ENCODE measurements around the gene TPP1. TPM values are rescaled to one million over a fixed set of nuclear protein-coding genes. Genes with fewer than 3 reads are reported as not detected.

TPP1 gene
- total RNA-seq, 6 experiments from 2014 or later: 62.5 to 159 (median 81.0) TPM

DNA sequence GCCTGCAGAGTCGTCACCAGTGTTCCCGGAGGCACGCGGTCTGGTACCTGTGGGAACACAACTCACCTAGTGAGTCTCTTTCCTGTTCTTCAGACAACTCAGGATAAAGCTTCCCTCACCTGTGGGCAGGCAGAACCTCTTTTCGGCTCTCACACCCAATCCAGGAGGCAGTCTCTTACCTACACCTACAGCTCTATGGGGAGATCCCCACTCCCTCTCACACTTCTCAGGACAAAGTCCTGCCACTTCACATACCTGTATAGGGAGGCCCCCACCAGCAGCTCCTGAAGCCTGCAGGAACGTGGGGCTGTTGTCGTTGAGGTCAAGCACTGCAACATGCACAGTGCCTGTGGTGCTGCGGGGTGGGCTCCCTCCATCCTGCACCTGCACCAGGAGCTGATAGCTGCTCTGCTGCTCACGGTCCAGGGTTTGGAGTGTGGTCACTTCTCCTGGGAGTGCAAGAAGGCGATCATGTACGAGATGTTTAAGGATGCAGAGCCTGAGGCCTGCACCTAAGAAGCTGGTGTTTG lies 12.2 kb upstream of the TPP1 start:
- no peak for DNase-seq
- intact Hi-C loops (cut with DNase I): no loop called here
- TF ChIP-seq, protein P1, sequence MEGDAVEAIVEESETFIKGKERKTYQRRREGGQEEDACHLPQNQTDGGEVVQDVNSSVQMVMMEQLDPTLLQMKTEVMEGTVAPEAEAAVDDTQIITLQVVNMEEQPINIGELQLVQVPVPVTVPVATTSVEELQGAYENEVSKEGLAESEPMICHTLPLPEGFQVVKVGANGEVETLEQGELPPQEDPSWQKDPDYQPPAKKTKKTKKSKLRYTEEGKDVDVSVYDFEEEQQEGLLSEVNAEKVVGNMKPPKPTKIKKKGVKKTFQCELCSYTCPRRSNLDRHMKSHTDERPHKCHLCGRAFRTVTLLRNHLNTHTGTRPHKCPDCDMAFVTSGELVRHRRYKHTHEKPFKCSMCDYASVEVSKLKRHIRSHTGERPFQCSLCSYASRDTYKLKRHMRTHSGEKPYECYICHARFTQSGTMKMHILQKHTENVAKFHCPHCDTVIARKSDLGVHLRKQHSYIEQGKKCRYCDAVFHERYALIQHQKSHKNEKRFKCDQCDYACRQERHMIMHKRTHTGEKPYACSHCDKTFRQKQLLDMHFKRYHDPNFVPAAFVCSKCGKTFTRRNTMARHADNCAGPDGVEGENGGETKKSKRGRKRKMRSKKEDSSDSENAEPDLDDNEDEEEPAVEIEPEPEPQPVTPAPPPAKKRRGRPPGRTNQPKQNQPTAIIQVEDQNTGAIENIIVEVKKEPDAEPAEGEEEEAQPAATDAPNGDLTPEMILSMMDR (IDR thresholded peaks at IDR 0.05): no peak
- TF ChIP-seq POLR2A (IDR thresholded peaks at IDR 0.05): no peak
- Histone ChIP-seq H3K27ac (no peak overlapping the region), H3K4me1 (peaks cover 0 to 17% (median 6%) of the 10 kb centered on the region in 4 donors), H3K27me3 (no peaks in the 10 kb centered on the region), H3K9me3 (no peaks in the 10 kb centered on the region), H3K4me3 (no peak overlapping the region), H3K36me3 (no peaks in the 10 kb centered on the region)
- ATAC-seq: no peak
- 80% methylated on average over 5 of the region's 11 CpGs for WGBS (ENCODE audit: insufficient coverage, low coverage, low lambda C conversion rate, missing lambda C conversion rate)

DNA sequence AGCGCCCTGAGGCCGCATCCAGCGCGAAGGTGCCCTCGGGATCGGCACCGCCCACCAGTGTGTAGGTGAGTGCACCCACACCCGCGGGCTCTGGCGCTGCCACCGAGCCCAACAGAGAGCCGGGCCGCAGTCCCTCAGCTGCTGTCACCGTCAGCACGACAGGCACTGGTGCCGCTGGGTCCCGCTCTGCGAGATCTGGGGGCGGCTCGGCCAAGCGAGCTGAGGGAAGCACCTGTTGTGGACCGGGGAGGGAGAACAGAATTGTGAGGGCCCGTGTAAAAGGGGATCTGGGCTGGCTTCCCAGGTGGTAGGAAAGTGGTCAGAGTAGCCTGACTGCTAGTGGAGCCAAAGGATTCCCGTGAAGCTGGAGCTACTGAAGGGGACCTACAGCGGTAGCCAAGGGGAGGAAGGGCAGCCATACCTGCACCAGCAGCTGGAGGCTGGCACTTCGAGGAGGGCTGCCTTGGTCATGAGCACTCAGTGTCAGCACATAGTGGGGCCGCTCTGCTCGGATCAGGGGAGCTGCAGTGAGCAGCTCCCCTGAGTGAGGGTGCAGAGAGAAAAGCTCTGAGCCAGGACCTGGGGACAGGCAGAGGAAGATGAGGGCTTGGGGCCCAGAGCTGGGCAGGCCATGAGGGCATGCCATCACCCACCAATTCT lies 11.5 kb upstream of the TPP1 start:
- DNase-seq: no peak
- no peaks in the 10 kb centered on the region for H3K27me3 ChIP-seq
- H3K4me1 ChIP-seq: peaks cover 0 to 17% (median 6%) of the 10 kb centered on the region in 4 donors
- intact Hi-C loops (cut with DNase I): no loop called here
- H3K4me3 ChIP-seq: peak overlapping the region in 1 of 3 donors; percentile 38
- TF ChIP-seq, protein P1 (IDR thresholded peaks at IDR 0.05): no peak
- TF ChIP-seq POLR2A (IDR thresholded peaks at IDR 0.05): no peak
- WGBS (ENCODE audit: insufficient coverage, low coverage, low lambda C conversion rate, missing lambda C conversion rate): 53% methylated on average over 4 of the region's 28 CpGs
- no peaks in the 10 kb centered on the region for H3K36me3 ChIP-seq
- no peak overlapping the region for H3K27ac ChIP-seq
- ATAC-seq: no peak
- H3K9me3 ChIP-seq: no peaks in the 10 kb centered on the region

DNA sequence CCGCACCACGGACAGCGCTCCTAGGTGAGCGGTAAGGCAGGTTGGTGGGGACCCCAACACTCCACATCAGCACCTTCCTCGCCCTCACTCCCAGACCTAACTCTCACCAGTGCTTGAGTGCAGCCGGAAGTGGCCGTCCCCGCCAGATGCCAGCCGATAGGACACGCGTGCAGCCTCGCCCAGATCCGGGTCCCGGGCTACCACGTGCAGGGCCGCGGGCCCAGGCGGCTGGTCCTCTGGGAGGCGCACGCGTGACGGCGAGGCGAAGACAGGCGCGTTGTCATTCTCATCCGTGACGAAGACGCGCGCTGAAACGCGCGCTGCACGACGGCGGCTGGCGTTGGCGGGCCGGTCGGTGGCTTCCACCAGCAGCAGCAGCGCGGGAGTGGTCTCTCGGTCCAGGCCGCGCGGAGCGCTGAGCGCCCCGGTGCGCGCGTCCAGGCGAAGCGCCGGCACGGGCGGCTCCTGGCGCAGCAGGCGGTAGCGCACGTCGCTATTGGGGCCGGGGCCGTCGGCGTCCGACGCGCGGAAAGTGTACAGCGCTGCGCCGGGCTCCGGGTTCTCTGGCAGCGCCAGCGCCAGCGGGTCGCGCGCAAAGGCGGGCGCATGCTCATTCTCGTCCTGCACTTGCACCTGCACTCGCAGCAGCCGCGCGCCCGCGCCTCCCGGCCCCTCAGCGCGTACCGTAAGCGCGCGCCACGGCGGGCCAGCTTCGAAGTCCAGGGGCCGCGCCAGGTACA lies 10.8 kb upstream of the TPP1 start:
- no peak for ATAC-seq
- Histone ChIP-seq H3K4me3 (peak overlapping the region in 1 of 3 donors; percentile 38), H3K4me1 (peaks cover 0 to 11% (median 3%) of the 10 kb centered on the region in 4 donors), H3K9me3 (no peaks in the 10 kb centered on the region), H3K27me3 (no peaks in the 10 kb centered on the region), H3K27ac (no peak overlapping the region), H3K36me3 (no peaks in the 10 kb centered on the region)
- DNase-seq: no peak
- intact Hi-C loops (cut with DNase I): no loop called here
- no peak for TF ChIP-seq POLR2A (IDR thresholded peaks at IDR 0.05)
- TF ChIP-seq, protein P1 (IDR thresholded peaks at IDR 0.05): no peak
- WGBS (ENCODE audit: insufficient coverage, low coverage, low lambda C conversion rate, missing lambda C conversion rate): 60% methylated on average over 5 of the region's 102 CpGs

DNA sequence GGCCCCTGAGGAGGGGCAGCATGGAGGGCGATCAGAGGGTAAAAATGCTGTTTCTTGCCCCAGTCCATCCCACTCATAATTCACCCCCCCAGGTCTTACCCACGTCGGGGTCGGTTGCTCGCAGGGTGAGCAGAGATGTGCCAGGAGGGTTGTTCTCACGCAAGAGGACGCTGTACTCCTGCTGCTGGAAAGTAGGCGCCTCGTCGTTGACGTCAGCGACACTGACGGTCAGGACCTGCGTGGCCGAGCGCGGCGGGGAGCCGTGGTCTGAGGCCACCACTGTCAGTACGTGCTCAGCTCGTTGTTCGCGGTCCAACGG lies 10.3 kb upstream of the TPP1 start:
- no peak for DNase-seq
- H3K27me3 ChIP-seq: no peaks in the 10 kb centered on the region
- intact Hi-C loops (cut with DNase I): no loop called here
- 75% methylated on average over 4 of the region's 24 CpGs for WGBS (ENCODE audit: insufficient coverage, low coverage, low lambda C conversion rate, missing lambda C conversion rate)
- no peak for ATAC-seq
- no peaks in the 10 kb centered on the region for H3K36me3 ChIP-seq
- H3K4me3 ChIP-seq: no peak overlapping the region
- no peak for TF ChIP-seq POLR2A (IDR thresholded peaks at IDR 0.05)
- TF ChIP-seq, protein P1 (IDR thresholded peaks at IDR 0.05): no peak
- H3K9me3 ChIP-seq: no peaks in the 10 kb centered on the region
- no peak overlapping the region for H3K27ac ChIP-seq
- peaks cover 0 to 6% (median under 1%) of the 10 kb centered on the region in 4 donors for H3K4me1 ChIP-seq
